HG02610 (cell line): ENCODE data around the gene MARCHF5.
"Not testable (repeated sequence)": the region's sequence is repeated elsewhere in the genome, so short reads cannot be mapped to it uniquely, and the experiment has no call there.

Experiments
- ATAC-seq: cut with Tn5 transposase; IDR thresholded peaks from one replicate; pipeline ENCODE4 v1.9.1; 2021; ENCODE audit warnings: mild to moderate bottlenecking, moderate library complexity; ENCODE audit not compliant: unreplicated experiment

The MARCHF5 gene

DNA sequence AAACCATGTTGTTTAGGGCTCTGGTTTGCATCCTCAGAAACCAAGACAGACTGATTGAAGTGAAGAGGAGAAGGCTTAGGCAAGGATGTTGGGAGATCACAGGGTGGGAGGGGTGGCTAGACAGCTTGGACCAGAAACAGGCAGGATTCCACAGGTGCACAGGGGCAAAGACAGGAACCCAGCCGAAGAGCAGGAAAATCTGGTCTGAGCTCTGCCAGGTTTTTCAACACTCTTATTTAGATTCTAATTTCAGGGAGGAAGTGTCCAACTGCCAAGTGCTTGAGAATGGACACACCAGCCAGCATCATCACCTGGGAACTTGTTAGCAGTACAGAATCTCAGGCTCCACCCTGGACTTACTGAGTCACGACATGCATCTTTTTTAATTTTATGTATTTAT lies 93.8 kb downstream of the MARCHF5 start:
- ATAC-seq = no peak

DNA sequence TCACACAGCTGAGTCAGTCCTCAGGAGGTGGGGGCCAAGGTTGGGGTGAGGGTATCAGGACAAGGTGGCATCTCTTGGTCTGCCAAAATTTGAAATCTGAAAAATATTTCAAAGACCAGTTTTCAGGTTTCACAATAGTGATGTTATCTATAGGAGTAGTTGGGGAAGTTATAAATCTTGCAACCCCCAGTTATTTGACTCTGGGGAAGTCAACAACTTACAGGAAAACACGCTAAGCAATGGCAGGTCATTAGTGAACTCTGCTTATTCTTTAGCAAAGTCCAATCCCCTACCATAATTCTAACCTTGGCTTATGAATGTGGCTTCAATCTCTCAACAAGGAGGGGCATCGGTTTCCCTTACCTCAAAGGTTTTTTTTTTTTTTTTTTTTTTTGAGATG lies 94.9 kb downstream of the MARCHF5 start:
- ATAC-seq = no peak

DNA sequence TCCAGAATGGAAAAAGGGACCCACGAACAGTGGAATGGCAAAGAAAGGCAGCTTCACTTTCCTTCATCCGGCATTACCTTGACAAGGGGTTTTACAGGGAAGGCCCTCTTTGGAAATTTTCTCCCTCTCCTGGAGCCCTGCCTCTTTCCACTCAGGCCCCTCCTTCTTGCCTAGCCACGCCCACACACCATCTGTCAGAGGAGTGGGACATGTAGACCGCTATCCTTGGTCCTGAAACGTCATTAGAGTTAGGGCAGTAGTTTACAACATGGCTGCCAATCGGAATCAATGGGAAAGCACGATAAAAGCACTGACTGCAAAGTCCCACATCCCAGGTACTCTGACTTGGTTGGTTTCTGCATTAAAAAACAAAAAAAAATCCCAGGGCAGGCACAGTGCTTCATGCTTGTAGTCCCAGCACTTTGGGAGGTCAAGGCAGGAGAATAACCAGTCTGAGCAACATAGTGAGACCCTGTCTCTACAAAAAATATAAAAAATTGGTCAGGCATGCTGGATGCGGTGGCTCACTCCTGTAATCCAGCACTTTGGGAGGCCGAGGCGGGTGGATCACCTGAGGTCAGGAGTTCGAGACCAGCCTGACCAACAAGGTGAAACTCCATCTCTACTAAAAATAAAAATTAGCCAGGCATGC lies 96.4 kb downstream of the MARCHF5 start:
- no peak for ATAC-seq

DNA sequence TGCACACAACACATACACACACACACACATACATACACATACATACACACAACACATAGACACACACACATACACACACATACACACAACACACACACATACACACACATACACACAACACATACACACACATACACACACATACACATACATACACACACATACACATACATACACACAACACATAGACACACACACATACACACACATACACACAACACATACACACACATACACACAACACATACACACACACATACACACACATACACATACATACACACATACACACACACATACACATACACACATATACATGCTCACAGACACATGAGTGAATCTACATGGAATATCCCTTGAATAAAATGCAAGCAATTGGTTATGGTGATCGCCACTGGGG lies 102.2 kb downstream of the MARCHF5 start:
- not testable (repeated sequence) for ATAC-seq

DNA sequence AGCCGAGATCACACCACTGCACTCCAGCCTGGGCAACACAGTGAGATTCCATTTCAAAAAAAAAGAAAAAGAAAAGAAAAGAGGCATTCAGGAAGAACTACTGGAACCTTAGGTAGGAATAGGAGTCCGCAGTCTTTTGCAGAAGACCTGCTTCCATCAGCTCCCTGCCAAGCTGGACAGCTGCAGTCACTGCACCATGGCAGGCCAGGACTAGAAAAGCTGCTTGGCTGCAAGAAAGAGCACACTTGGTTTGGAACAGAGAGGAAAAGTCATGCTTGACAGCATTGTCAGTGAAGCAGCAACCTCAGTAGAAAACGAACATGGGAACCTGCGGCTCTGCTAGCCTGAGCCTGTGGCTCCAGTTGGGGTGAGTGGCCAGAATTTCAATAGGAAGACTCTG lies 104.3 kb downstream of the MARCHF5 start:
- ATAC-seq = no peak

DNA sequence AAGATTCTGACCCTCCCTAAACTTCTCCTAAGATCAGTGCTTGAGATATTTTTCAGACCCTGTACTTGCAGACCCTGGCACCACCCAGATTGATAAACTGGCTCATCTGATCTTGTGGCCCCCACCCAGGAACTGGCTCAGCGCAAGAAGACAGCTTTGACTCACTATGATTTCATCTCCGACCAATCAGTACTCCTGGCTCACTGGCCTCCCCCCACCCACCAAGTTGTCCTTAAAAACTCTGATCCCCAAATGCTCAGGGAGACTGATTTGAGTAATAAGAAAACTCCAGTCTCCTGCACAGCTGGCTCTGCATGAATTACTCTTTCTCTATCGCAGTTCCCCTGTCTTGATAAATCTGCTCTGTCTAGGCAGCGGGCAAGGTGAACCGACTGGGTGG lies 111.3 kb downstream of the MARCHF5 start:
- not testable (repeated sequence) for ATAC-seq
